Testis (tissue), 2 donors: ENCODE results near the gene SVBP.

Source experiments
- CTCF ChIP-seq, 3 experiments: fragments of 450-650 bp in 2 of 3; fragments of 200-600 bp in 1 of 3; sonication (generic) in 1 of 3; IDR thresholded peaks; one replicate each; pipeline ENCODE4 v1.5.1; 2016 to 2019; ENCODE audit warnings: antibody characterized with exemption in 3 of 3, mild to moderate bottlenecking in 2 of 3, moderate library complexity in 1 of 3
- POLR2A ChIP-seq: fragments of 450-650 bp; IDR thresholded peaks from one replicate; pipeline ENCODE4 v1.6.1; 2017; ENCODE audit warnings: antibody characterized with exemption, mild to moderate bottlenecking, moderate library complexity

GRCh38 chr1:42845193-42845592 lies 28.0 kb upstream of the SVBP start:
- TF ChIP-seq CTCF (IDR thresholded peaks at IDR 0.05) (no peak), POLR2A (no peak)
